Activated CD8-positive, alpha-beta T cell treated with anti-CD3 and anti-CD28 coated beads for 36 hours (primary cell): ENCODE results near the gene KDM8. TPM values are rescaled to one million over a fixed set of nuclear protein-coding genes. Genes with fewer than 3 reads are reported as not detected.
A peak's percentile ranks its signal among the peaks of the same experiment; 100 is the strongest.
"Not testable (repeated sequence)": the region's sequence is repeated elsewhere in the genome, so short reads cannot be mapped to it uniquely, and the experiment has no call there.

Source experiments
- ATAC-seq: fragments of 200-7000 bp; cut with Tn5 transposase; one replicate; pipeline ENCODE4 v1.10.0; 2021; ENCODE audit warnings: mild to moderate bottlenecking, moderate library complexity
- CTCF ChIA-PET: fragments of 350-600 bp; sonication (Branson Sonifier 250); formaldehyde crosslinking; loops from one replicate; lab custom pipeline; 2021; ENCODE audit warnings: antibody characterized with exemption; lab: Charles Lee
- POLR2A ChIA-PET: fragments of 350-600 bp; sonication (Branson Sonifier 250); formaldehyde crosslinking; loops from one replicate; lab custom pipeline; 2021; ENCODE audit warnings: antibody characterized with exemption; lab: Charles Lee
- DNase-seq: peaks from one replicate; pipeline ENCODE4 v3.0.0-alpha.2; 2020
- H3K27ac Mint-ChIP-seq: one replicate; pipeline ENCODE4 v1.8.0; 2021; ENCODE audit warnings: mild to moderate bottlenecking, mixed read lengths
- H3K27me3 Mint-ChIP-seq: one replicate; pipeline ENCODE4 v1.8.0; 2021; ENCODE audit warnings: mixed read lengths
- H3K36me3 Mint-ChIP-seq: one replicate; pipeline ENCODE4 v1.8.0; 2021; ENCODE audit warnings: low read depth, mixed read lengths
- H3K4me1 Mint-ChIP-seq: one replicate; pipeline ENCODE4 v1.8.0; 2021; ENCODE audit warnings: low read depth, mixed read lengths
- H3K4me3 Mint-ChIP-seq: one replicate; pipeline ENCODE4 v1.8.0; 2021; ENCODE audit warnings: mild to moderate bottlenecking, moderate library complexity, mixed read lengths
- H3K9me3 Mint-ChIP-seq: one replicate; pipeline ENCODE4 v1.8.0; 2021; ENCODE audit warnings: mixed read lengths
- CTCF ChIP-seq: fragments of 200-600 bp; IDR thresholded peaks from one replicate; pipeline ENCODE4 v1.8.0; 2022; ENCODE audit warnings: antibody characterized with exemption, mild to moderate bottlenecking
- intact Hi-C: fragments of 100-400 bp; cut with micrococcal nuclease; formaldehyde crosslinking; loops from one replicate; pipeline ENCODE4 v1.10.0; 2022
- total RNA-seq, 2 experiments: library from RNA; stranded (reverse); gene quantifications; one replicate each; pipeline ENCODE4 v1.2.3, GENCODE V29; 2021

KDM8 gene
- total RNA-seq, 2 experiments from 2014 or later, result 10.9 to 12.7 TPM

- CTCF ChIA-PET, result interaction anchor here (1.5 to 3.3 kb wide), 3 partner anchors 14 to 111 kb away, joined by 3 to 19 read pairs (median 5); no protein-coding TSS in a partner anchor
Observed at GRCh38 chr16:27256861-27257260, 53.5 kb downstream of the KDM8 start.

GRCh38 chr16:27257271-27257670 is 53.9 kb downstream of the KDM8 start:
- Mint-ChIP-seq H3K27ac (peak overlapping the region; percentile 2), H3K4me1 (peaks cover 79% of the 10 kb centered on the region), H3K27me3 (no peaks in the 10 kb centered on the region), H3K36me3 (peaks cover 56% of the 10 kb centered on the region), H3K9me3 (no peaks in the 10 kb centered on the region), H3K4me3 (no peak overlapping the region)
- CTCF ChIA-PET, result interaction anchor here (1.5 to 3.3 kb wide), 3 partner anchors 13 to 111 kb away, joined by 3 to 19 read pairs (median 5); no protein-coding TSS in a partner anchor
- POLR2A ChIA-PET, result interaction anchor here (1.2 to 1.7 kb wide), 5 partner anchors 11 to 61 kb away, joined by 3 to 7 read pairs (median 3); partner anchors contain the start of gene NSMCE1
- intact Hi-C loops, result no loop called here
- DNase-seq (no peak), ATAC-seq (no peak)
- TF ChIP-seq CTCF, result no peak

More at GRCh38 chr16:27256861-27257260, 53.5 kb downstream of the KDM8 start:
- Mint-ChIP-seq H3K36me3 (peaks cover 58% of the 10 kb centered on the region), H3K27ac (peak overlapping the region; percentile 2), H3K9me3 (no peaks in the 10 kb centered on the region), H3K4me3 (no peak overlapping the region), H3K4me1 (peaks cover 80% of the 10 kb centered on the region), H3K27me3 (no peaks in the 10 kb centered on the region)
- ATAC-seq, result no peak
- POLR2A ChIA-PET, result interaction anchor here (1.2 to 1.7 kb wide), 5 partner anchors 12 to 61 kb away, joined by 3 to 7 read pairs (median 3); partner anchors contain the start of gene NSMCE1
- no peak for TF ChIP-seq CTCF
- no peak for DNase-seq
- intact Hi-C loops, result no loop called here

GRCh38 chr16:27258241-27258734 is 55.0 kb downstream of the KDM8 start:
- no peak for TF ChIP-seq CTCF
- ATAC-seq (peak; percentile 40), DNase-seq (no peak)
- Mint-ChIP-seq H3K27ac (peak overlapping the region; percentile 64), H3K27me3 (no peaks in the 10 kb centered on the region), H3K36me3 (peaks cover 66% of the 10 kb centered on the region), H3K4me1 (peaks cover 81% of the 10 kb centered on the region), H3K4me3 (no peak overlapping the region), H3K9me3 (no peaks in the 10 kb centered on the region)
- ChIA-PET POLR2A (interaction anchor here (1.0 to 1.4 kb wide), 3 partner anchors 10 to 59 kb away, joined by 3 to 6 read pairs (median 5); partner anchors contain the start of gene NSMCE1), CTCF (interaction anchor here (1.2 to 1.7 kb wide), 3 partner anchors 23 to 110 kb away, joined by 3 to 9 read pairs (median 6); no protein-coding TSS in a partner anchor)
- intact Hi-C loops, result no loop called here

GRCh38 chr16:27259710-27260109 is 56.4 kb downstream of the KDM8 start:
- H3K9me3 Mint-ChIP-seq, result no peaks in the 10 kb centered on the region
- DNase-seq (no peak), ATAC-seq (no peak)
- ChIA-PET CTCF (interaction anchor here (0.7 to 1.8 kb wide), 3 partner anchors 15 to 108 kb away, joined by 3 to 8 read pairs (median 3); no protein-coding TSS in a partner anchor), POLR2A (interaction anchor here (1.0 to 1.6 kb wide), 2 partner anchors 58 to 63 kb away, joined by 3 to 4 read pairs; no protein-coding TSS in a partner anchor)
- no peak for TF ChIP-seq CTCF
- H3K4me3 Mint-ChIP-seq, result no peak overlapping the region
- H3K36me3 Mint-ChIP-seq, result peaks cover 70% of the 10 kb centered on the region
- no peaks in the 10 kb centered on the region for H3K27me3 Mint-ChIP-seq
- peaks cover 80% of the 10 kb centered on the region for H3K4me1 Mint-ChIP-seq
- peak overlapping the region; percentile 8 for H3K27ac Mint-ChIP-seq
- intact Hi-C loops, result no loop called here

- H3K9me3 Mint-ChIP-seq, intact Hi-C loops, DNase-seq, H3K27me3 Mint-ChIP-seq, ATAC-seq, H3K4me3 Mint-ChIP-seq: not testable (repeated sequence)
- H3K36me3 Mint-ChIP-seq, result peaks cover 65% of the 10 kb centered on the region
- H3K27ac Mint-ChIP-seq, result peak overlapping the region; percentile 8
- CTCF ChIA-PET, result interaction anchor here (0.9 to 4.4 kb wide), 2 partner anchors 28 to 55 kb away, joined by 4 to 19 read pairs; no protein-coding TSS in a partner anchor
- peaks cover 75% of the 10 kb centered on the region for H3K4me1 Mint-ChIP-seq
- POLR2A ChIA-PET, result interaction anchor here (0.8 to 2.3 kb wide), 6 partner anchors 9 to 54 kb away, joined by 3 to 5 read pairs (median 4); no protein-coding TSS in a partner anchor
Observed at GRCh38 chr16:27262904-27263423, 59.6 kb downstream of the KDM8 start.
